Measurements from ENCODE around the gene CARD14.
A peak's percentile ranks its signal among the peaks of the same experiment; 100 is the strongest.
"Not testable (repeated sequence)": the region's sequence is repeated elsewhere in the genome, so short reads cannot be mapped to it uniquely, and the experiment has no call there.

CARD14 gene

GRCh38 chr17:80228477-80228876 lies 58.6 kb downstream of the CARD14 start:
- DNase-seq, result no peak

DNA sequence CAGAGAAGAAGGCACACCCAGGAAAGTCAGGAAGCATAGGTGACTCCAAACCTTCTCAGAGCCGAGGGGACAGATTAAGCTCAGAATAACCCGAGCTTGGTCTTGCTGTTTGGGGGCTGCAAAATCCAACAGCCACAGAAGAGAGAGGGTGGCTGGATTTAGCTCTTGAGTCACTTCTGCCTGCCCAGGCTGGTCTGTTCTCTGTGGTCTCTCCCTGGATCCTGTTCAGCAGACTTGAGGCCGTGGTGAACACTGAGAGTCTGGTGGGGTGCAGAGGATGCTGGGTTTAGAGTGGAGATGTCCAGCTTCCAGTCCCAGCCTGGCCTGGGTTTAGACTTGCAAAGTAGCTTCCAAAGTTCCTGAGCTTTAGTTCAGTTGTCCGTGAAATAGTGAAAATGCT lies 59.2 kb downstream of the CARD14 start:
- no peak for DNase-seq

DNA sequence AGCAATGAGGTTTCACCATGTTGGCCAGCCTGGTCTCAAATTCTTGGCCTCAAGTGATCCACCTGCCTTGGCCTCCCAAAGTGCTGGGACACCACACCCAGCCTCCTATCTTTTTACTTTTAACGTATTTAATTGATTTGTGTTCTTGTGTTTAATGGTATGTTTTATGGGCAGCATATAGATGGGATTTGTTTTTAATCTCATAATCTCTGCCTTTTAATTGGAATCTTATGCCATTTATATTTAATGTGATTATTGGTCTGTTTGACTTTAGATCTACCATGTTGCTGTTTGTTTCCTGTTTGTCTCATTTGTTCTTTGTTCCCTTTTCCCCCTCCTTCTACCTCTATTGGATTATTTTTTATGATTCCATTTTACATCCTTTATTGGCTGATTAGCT lies 62.6 kb downstream of the CARD14 start:
- DNase-seq, result no peak

- no peak for DNase-seq
These were observed 63.4 kb downstream of the CARD14 start for GRCh38 chr17:80233202-80233601.

- DNase-seq, result no peak
These were observed 67.1 kb downstream of the CARD14 start for GRCh38 chr17:80236911-80237310.

DNA sequence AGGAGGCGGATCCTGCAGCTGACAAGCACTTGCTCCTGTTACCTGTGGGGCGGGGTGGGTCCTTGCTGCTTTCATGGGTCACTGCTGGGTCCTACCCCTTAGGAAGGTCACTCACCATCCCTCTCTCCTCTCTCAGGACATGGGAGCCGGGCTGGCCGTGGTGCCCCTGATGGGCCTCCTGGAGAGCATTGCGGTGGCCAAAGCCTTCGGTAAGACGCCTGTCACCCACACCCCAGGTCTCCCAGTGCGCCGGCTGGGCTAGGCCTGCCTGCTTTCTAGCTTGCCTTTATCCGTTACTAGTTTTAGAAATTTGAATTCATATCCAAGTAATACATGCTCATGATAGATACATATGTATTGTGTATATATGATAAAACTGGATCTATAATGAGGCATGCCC lies 67.6 kb downstream of the CARD14 start:
- DNase-seq, result no peak

- no peak for DNase-seq
These were observed 72.7 kb downstream of the CARD14 start for GRCh38 chr17:80242505-80242904.

GRCh38 chr17:80243526-80244433 lies 74.0 kb downstream of the CARD14 start:
- DNase-seq, result no peak

DNA sequence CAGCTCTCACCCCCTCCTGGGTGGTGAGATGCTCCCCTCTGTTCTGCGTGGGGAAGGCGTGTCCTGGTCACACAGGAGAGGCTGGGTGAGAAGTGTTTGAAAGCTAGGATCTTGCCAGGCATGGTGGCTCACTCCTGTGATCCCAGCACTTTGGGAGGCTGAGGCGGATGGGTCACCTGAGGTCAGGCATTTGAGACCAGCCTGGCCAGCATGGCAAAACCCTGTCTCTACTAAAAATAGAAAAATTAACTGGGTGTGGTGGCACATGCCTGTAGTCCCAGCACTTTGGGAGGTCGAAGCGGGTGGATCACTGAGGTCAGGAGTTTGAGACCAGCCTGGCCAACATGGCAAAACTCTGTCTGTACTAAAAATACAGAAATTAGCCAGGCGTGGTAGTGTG lies 74.6 kb downstream of the CARD14 start:
- not testable (repeated sequence) for DNase-seq

DNA sequence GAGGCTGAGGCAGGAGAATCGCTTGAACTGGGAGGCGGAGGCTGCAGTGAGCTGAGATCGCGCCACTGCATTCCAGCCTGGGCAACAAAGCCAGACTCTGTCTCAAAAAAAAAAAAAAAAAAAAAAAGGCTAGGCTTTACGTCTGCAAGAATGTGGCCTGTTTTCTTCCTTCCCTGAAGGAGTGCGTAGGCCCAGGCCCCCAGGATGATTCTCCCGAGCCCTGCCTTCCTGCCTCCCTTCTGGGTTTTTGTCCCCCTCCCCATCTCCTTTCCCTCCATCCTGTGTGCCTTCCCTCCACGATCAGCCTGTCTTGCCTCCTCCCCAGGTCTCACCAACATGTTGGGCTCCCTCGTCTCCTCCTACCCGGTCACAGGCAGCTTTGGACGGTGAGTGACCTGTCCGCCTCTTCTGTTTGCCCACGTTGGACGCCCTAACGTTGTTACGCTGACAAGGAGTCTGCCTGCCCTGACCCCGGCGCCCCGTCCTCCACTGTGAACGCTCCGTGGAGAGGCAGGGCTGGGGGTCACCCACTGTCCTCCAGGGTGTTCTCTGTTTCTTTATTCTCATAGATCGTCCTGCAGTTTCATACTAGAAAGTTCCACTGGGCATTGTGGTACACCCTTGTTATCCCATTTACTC lies 75.2 kb downstream of the CARD14 start:
- no peak for DNase-seq

GRCh38 chr17:80245566-80246265 lies 75.9 kb downstream of the CARD14 start:
- DNase-seq, result no peak

- no peak for DNase-seq
These were observed 76.4 kb downstream of the CARD14 start for GRCh38 chr17:80246266-80246681.

DNA sequence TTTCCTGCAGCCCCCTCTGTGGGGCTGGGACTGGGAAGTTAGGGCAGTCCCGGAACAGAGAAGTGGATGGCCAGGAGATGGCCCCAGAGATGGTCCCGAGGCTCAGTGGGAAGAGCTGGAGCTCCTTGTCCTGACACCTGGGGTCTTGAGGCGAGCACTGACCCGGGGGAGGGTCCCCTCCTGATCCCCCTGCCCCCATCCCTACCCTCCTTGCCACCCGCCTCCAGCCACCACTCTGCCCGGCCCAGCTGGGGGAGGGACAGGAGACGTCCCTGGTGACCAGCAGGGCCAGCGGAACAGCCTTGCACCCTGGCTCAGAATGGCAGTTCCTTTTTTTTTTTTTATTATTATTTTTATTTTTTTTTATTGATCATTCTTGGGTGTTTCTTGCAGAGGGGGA lies 76.9 kb downstream of the CARD14 start:
- DNase-seq, result no peak

DNA sequence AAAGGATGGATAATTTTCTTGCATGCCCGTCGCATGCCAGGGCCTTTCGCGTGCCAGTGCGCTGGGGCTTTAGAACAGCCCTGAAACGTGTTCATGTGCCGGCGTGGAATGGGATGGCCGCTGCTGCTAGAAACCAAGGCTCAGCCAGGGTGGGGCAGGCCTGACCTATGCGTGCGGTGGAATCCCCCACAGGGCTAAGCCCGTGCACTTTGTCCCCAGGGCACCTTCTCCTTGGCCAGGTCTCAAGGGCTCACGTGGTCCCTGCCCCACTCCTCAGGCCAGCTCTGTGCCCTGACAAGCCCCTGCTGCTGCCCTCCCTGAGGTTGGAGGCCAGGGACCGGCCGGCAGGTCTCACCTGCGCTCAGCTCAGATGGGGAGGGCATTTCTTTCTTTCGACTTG lies 77.7 kb downstream of the CARD14 start:
- no peak for DNase-seq

GRCh38 chr17:80248001-80248893 lies 78.4 kb downstream of the CARD14 start:
- no peak for DNase-seq

DNA sequence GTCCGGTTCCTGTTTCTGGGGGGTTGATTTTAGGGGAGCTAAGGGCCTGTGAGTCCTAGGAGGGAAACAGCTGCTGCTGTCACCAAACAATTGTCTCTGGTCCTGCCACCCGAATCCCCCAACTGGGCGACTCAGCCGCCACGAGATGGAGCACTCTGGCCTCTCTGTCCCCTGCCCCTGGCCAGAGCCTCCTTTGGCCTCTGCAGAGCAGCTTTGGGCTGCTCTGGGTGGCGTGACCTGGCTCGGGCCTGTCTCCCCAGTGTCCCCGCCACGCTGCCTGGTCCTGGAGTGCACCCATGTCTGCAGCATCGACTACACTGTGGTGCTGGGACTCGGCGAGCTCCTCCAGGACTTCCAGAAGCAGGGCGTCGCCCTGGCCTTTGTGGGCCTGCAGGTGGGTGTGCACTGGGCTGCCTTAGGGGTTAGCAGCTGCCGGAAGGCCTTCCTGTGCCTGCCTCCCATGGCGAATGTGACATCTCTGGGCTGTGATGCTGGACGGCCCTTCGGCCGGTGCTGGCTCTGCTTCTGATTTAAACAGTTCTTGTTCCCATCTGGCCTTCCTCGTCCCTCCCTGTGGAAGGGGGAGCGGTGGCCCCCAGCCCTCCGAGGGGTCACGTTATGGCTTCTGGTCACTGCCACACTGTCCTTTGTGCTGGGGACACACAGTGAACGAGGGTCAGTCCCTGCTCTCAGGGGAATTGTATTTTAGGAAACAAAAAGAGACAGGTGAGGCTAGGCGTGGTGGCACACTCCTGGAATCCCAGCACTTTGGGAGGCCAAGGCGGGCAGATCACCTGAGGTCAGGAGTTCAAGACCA lies 79.3 kb downstream of the CARD14 start:
- no peak for DNase-seq

- DNase-seq, result no peak
These were observed 82.1 kb downstream of the CARD14 start for GRCh38 chr17:80251966-80252365.

- peak; percentile 88 for DNase-seq
These were observed 83.0 kb downstream of the CARD14 start for GRCh38 chr17:80252871-80253270.

GRCh38 chr17:80253631-80254395 lies 84.0 kb downstream of the CARD14 start:
- no peak for DNase-seq

GRCh38 chr17:80254396-80255251 lies 84.8 kb downstream of the CARD14 start:
- DNase-seq, result peak; percentile 87

All from CD4-positive, alpha-beta T cell treated with Interleukin-21 for 1 hour (primary cell).